GM19351 (cell line): ENCODE data around the gene MCF2L.

Experiments used
- ATAC-seq: cut with Tn5 transposase; IDR thresholded peaks from one replicate; pipeline ENCODE4 v1.9.1; 2021; ENCODE audit warnings: mild to moderate bottlenecking, moderate library complexity; ENCODE audit not compliant: unreplicated experiment

MCF2L gene

DNA sequence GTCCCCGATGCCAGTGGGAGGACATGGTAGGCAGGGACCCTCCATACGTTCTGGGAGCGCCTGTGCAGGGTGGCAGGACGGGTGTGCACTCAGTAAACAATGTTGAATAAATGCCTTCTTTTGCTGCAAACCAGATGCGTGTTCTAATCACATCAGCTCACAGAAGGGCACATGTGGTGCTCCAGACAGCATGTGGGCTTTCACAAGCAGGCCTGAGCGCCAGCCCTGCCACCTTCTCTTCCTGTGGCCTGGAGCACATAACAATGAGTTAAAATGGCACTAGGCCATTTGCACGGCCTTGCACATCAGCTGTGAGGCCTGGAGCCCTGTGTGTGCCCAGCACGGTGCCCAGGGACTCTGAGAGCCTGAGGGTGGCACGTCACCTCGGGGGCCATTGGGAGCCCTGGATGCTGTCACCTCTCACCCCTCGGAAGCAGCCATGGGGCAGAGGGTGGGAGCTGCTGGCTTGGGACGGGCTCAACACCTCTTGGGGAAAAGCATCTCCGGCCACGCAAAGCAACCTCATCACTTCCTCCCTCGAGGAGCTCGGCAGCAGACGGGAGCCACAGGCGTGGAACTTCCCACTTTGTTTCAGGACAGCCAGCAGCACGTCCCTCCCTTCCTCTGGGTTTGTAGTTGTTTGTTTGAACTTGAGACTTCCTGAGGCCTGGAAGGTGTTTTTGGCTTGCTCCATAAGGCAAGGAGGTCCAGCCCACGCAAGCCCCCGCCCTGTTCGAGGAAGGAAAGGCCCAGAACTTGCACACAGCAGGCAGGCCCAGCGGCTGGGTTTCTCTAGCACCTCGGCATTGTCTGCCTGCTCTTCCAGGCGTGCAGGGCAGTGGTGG, 9.8 kb downstream of the MCF2L start:
- no peak for ATAC-seq

DNA sequence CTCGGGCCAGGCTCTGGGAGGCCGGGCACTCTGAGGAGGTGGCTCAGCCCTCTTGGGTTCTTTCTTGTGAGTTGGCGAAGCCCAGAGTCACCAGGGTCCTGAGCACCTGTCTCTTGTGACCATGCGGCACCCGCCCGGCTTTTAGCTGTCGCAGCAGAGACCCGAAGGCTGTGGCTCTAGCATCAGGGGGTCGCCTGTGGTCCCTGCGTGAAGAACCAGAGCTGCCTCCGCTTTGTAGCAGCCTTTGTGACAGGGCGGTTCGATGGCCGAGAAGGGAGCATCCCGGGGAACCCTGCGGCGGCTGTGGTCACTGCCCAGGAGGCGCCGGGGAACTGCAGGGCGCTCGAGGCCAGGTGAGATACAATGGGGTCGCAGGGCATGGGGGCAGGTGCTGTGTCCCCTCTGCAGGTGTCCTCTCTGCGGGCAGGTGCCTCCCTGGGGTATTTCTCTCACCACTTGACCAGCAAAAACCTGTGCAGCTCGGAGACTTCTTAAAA, 10.4 kb downstream of the MCF2L start:
- ATAC-seq: no peak

GRCh38 chr13:112980434-112980833, 11.4 kb downstream of the MCF2L start:
- ATAC-seq: no peak

DNA sequence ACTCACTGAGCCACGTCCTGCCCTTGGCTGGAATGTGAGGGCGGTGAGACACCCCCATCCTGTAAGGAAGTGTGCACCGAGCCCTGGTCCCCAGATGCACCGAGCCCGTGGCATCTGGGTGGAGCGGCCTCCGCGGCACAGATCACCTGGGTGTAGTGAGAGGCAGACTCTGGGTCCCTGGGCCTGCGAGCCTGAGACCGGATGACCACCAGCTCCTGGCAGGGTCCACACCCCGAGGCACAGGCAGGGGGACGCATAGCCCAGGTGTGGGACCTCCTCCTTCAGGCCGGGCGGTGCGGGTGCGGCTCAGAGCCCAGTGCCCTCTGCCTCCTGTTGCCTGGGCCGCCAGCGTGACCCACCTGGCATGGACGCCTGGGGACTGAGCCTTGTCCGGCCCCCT, 12.4 kb downstream of the MCF2L start:
- ATAC-seq: no peak

DNA sequence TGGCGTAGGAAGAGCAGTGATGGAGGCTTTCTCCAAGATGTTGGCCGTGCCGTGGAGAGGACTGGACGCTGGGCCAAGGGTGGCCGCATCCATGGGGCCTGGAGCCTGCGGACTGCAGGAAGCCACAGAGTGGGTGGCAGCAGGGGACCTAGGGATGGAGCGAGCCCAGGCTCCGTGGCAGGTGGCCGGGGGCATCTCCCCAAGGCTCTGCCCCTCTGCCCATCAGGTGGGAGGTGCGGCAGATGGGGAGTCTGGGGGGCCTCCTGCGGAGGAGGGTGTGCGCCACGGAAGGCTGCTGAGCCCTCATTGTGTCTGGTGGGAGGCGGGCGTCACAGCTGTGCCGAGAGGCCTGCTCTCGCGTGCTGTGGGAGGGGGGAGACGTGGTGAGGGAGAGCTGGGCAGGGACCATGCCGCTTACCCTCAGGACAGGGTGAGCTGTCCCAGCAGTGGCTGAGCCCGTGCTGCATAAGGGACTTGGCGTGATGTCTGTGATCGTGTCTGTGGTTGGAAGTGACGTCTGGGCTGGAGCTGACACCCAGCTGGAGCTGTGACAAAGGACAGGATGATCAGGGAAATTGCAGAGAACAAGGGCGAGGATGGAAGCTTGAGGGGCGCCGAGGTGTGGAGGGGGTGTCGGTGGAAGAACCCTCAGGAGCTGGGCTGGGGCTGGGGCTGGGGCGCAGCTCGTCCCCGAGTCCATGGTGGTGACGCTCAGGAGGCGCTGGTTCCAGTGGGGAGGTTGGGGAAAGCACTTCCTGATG, 13.4 kb downstream of the MCF2L start:
- ATAC-seq: no peak

DNA sequence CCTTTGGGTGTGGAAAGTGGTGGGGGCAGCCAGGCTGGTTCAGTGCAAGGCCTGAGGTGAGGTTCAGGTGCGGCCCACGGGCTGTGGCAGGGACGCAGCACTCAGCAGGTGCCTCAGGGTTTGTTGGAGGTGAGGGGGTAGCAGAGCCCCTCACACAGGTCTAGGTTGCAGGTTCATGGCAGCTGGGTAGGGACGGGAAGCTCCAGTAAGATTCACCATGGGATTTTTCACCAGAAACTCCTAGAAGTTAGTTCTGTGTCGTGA, 14.0 kb downstream of the MCF2L start:
- no peak for ATAC-seq

DNA sequence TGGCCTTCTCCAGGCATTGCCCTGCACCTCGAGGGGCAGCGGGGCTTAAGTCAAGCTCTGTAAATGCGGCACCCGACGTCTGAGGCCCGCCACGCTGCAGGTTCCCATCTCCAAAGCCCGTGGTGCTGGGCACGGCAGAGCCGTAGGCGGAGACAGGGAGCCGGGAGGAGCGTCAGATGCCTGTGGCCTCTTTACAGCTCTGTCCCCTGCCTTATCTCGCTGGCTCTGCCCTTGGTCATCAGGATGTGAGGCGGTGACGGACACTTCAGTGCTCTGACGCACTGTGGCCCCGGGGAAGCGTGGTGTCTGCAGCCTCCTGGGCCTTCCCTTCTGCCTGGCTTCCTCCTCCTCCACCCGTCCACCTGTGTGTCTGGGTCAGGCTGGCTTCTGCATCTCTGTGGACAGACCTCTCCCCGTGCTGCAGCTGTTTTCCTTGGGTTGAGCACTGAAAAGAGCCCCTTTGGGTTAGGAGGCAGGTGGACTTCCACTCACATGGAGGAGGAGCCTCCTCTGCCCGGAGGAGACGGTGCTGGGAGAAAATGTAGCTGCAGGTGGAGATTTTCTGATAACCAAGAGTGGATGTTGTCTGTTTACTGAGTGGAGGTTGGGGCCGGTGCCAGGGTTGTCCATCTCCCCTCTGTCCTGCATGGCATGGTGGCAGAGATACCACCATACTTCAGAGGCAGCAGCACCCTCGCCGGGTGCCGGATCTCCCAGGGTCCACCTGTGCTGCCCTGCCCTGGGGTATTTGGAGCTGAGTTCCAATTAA, 14.6 kb downstream of the MCF2L start:
- no peak for ATAC-seq

GRCh38 chr13:112984501-112984900, 15.5 kb downstream of the MCF2L start:
- ATAC-seq: no peak

- ATAC-seq: no peak
Measured at GRCh38 chr13:112984954-112985802, 16.2 kb downstream of the MCF2L start.

GRCh38 chr13:112985803-112986408, 16.9 kb downstream of the MCF2L start:
- ATAC-seq: no peak

DNA sequence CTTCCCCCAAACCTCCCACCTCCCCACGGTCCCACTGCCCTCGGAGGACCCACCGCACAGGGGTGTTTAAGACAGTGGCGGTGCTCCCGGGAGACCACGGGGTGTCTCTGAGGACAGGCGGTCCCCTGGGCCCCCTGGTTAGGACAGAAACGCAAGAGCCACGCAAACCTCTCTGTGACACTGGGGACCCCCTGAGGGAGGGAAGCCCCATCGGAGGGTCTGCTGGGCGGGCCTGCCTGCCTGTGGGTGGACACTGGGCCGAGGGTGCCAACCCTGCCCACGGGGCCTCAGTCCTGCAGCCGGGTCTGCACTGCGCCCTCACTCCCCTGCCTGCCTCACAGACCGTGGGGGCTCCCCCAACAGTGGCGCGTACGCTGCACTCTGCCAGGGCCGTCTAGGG, 17.5 kb downstream of the MCF2L start:
- no peak for ATAC-seq

- no peak for ATAC-seq
Measured at GRCh38 chr13:112986946-112987681, 18.1 kb downstream of the MCF2L start.

DNA sequence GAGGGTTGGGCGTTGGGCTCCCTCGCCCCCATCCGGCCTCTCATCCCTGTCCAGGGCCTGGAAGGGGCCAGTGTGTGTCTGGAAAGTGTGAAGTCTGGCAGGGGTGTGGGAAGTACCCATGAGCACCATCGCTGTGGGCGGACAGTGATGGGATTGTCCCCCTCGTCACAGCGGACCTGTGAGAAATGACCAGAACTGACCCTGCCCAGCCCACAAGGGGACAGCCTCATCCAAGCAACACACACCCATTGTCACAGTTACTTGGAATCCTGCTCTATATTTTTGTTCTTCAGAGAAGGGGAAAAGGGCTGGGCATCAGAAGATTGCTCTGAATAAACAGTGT, 18.6 kb downstream of the MCF2L start:
- ATAC-seq: no peak

GRCh38 chr13:112990783-112991182, 21.8 kb downstream of the MCF2L start:
- no peak for ATAC-seq

GRCh38 chr13:112991609-112992008, 22.6 kb downstream of the MCF2L start:
- no peak for ATAC-seq

DNA sequence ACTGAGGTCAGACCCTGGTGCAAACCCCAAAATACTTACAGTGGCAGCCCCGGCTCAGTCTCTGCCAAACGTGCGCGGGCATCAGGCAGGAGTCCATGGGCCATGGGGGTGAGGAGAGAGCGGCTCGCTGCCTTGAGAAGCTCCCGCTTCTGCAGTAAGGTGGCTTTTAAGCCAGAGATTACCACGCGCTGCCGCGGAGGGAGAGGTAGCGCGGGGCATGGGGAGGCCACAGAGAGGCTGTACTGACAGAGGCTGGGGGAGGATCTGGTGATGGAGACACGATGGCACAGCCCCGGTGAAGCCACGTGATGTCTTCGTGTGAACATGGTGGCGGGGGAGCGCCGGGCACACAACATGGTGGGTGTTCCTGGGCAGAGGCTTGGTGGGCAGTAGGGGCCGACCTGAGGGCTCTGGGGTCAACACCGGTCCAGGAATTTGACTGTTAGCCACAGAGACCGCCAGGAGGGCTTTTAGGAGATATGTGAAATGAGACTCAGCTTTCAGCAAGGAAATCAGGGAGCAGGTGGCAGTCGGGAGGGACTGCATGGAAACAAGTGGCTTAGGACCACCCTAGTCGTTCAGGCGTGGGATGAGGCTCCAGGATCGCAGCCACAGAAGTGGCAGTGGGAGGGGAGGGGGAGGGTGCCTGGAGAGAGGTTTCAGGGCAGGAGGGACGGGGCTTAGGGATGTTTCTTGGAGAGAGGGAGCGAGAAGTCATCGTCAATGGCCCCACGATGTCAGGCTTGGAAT, 24.1 kb downstream of the MCF2L start:
- no peak for ATAC-seq

- ATAC-seq: no peak
Measured at GRCh38 chr13:112994084-112994780, 25.2 kb downstream of the MCF2L start.

- no peak for ATAC-seq
Measured at GRCh38 chr13:112994781-112995355, 25.9 kb downstream of the MCF2L start.
